SH-SY5Y (cell line): ENCODE measurements around the gene BRAT1.

Experiments used
- GATA2 ChIP-seq: IDR thresholded peaks from 2 replicates; pipeline ENCODE4 v1.6.1; 2011; ENCODE audit warnings: mild to moderate bottlenecking, low read depth, low read length
- GATA3 ChIP-seq: IDR thresholded peaks from 2 replicates; pipeline ENCODE4 v1.6.1; 2011; ENCODE audit warnings: low read depth, mild to moderate bottlenecking, low read length, moderate library complexity

The BRAT1 gene

DNA sequence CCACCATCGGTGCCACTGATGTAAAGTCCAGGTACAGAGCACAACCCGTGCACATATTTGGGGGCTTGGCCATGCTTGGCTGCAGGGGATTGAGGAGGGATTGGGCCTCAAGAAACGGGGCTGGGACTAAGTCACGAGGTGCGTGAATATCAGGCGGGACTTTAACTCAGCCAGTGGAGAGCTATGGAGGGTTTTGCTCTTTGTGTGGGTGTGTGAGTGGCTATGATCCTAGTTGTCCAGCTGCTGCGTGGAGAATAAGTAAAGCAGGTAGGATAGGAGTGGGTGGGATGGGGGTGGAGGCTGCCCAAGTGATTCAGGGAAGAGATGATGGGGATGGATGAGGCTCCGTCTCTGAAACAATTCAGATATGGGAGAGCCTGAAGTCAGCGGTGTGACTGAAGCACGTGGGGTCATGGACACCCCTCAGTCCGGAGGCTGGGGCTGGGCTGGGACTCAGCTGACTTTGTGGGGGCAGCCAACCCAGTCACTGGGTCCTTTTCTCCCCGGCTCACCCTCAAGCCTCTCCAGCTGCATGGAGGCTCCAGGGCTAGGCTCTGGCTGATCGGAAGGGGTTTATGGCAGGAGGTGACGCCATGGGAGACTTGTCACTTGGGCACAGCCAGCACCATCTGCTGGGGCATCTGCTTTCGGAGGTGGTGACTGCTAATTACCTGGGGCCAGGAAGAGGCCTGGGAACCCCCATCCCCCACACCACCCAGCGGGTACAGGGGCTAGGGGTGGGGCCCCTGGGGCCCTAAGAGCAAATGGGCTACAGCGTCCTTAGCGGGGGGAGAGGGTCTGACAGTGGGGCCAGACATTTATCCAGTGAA is 37.4 kb downstream of the BRAT1 start:
- TF ChIP-seq GATA2 (no peak), GATA3 (no peak)

DNA sequence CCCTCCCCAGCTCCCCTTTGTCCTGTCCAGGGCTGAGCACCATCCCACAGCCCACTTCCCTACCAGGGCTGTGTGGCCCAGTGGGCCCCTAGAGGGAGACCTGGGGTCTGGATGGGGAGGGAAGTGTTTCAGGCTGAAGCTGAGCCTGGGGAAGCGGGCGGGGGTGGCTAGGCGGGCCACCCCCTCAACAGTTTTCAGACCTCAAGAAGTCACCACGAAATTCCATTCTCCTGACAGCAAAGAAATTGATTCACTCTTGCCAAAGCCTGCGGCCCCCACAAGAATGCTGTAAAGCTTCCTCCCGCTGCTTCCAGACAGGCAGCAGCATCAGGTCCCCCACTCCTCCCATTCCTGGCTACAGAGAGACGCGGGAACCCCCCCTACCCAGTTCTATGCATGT is 38.3 kb downstream of the BRAT1 start:
- TF ChIP-seq GATA3: no peak
- no peak for TF ChIP-seq GATA2

- TF ChIP-seq GATA2 (no peak), GATA3 (no peak)
These were observed 39.1 kb downstream of the BRAT1 start for GRCh38 chr7:2516194-2516555.

DNA sequence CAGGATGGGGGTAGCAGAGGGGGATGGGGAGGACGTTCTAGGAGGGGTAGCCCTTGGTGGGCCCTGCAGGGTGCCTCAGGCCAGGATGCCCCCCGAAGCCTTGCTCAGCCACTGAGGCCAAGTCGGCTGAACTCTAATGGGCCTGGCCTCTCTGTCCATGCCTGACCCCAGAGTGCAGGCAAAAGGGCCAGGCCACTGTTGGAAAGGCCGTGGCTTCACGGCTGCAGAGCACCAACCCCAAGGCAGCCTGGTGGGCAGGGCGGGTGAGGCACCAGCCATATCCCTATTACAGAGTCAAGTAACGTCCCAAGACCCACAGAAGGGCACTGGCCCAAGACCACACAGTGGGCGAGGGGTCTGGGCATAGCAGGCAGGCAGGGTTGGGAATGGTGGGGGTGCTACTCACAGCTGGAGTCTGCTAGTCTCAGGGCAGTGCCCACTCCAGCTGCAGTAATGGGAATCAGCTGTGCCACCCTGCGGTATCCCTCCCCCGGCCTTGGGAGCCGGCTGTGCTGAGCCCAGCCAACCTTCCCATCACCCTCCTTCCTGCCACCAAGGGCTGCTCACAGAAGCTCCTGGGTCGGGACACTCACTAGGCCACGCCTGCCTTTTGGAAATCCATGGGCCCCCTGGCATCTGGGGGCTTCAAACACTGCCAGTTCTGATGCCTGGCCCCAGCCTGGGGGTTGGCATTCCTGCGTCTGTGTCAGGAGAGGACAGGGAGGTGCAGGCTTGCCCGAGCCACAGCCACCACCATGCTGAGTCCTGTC is 39.7 kb downstream of the BRAT1 start:
- TF ChIP-seq GATA3 (no peak), GATA2 (no peak)

DNA sequence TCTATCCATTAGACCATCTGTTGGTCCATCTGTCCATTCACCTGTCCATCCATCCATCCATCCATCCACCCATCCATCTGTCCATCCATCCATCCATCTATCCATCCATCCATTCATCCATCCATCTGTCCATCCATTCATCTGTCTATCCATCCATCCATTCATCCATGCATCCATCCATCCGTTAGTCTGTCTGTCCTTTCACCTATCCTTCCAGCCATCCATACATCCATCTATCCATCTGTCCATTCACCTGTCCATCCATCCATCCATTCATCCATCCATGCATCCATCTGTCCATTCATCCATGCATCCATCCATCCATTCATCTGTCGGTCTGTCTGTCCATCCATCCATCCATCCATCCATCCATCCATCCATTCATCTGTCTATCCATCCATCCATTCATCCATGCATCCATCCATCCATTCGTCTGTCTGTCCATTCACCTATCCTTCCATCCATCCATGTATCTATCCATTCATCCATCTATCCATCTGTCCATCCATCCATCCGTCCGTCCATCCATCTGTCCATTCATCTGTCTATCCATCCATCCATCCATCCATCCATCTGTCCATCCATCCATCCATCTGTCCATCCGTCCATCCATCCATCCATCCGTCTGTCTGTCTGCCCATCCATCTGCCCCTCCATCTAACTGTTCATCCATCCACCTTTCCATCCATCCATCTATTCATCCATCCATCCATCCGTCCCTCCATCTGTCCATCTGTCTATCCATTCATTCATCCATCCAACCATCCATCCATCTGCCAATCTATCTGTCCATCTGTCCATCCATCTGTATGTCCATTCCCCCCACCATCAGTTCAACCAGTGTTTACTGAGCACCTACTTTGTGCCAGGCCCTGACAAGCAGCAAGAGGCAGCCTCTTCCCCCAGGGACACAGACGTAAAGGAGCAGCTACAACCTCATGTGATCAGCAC is 40.6 kb downstream of the BRAT1 start:
- TF ChIP-seq GATA2 (no peak), GATA3 (no peak)

DNA sequence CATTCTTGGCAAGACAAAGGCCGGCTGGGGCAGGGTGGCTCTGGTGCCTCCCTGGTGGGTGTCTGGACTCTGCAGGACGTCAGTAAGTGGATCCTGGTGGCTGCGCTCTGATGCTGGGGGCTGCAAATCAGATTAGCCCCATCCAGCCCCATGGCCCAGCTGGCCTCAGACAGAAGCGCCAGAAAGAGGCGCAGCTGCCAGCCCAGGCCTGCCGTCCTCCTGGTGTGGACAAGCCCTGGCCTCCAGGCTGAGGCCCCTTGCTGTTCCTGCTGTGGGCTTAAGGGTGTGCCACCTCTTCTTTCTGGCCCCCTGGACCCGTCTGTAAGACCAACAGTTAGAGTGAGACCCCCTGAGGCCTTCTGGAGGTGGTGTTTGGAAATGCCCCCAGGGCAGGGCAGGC is 41.6 kb downstream of the BRAT1 start:
- peak; percentile 77 for TF ChIP-seq GATA2
- TF ChIP-seq GATA3: no peak

DNA sequence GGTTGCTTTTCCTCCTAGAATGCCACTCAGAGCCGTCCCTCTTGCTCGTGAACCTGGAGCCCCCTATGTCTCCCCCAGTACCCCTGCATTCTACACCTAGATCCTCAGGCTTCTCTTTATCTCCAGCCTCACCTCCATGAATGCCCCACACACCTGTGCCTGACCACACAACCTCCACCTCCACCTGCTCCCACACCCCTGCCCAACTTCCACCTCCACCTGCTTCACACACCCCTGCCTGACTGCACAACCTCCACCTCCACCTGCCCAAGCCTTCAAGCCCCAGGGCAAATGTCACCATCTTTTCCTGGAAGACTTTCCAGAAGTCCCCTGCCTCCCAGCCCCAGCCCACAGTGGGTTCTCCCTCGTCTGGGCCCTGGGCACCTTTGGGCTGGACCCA is 42.6 kb downstream of the BRAT1 start:
- TF ChIP-seq GATA2 (no peak), GATA3 (no peak)

DNA sequence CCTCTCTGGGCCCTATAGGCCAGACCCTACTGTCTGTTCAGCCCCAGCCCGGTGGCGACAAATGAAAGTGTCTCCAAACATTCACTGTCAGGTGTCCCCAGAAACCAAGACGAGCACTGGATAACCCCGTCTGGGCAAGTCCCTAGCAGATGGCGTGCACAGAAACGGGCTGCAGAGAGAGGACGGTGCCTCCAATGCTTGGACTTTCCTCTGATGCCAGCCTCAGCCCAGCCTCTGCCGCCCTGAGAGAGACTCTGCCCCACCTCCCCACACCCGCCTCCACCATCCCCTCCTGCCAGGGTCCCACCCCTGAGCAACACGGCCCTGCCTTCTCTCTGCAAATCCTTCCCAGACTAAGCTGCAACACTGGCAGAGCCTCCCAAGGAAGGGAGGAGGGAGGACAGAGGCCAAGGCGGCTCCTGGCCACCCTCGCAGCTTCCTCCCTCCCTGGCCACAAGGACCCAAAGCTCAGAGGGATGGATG is 43.1 kb downstream of the BRAT1 start:
- TF ChIP-seq GATA3: no peak
- no peak for TF ChIP-seq GATA2

- TF ChIP-seq GATA2 (no peak), GATA3 (no peak)
These were observed 43.6 kb downstream of the BRAT1 start for GRCh38 chr7:2511769-2512168.

- TF ChIP-seq GATA3: no peak
- no peak for TF ChIP-seq GATA2
These were observed 44.2 kb downstream of the BRAT1 start for GRCh38 chr7:2510909-2511768.

GRCh38 chr7:2510130-2510776 is 45.1 kb downstream of the BRAT1 start:
- TF ChIP-seq GATA3 (no peak), GATA2 (no peak)

GRCh38 chr7:2509298-2509906 is 45.9 kb downstream of the BRAT1 start:
- TF ChIP-seq GATA2 (no peak), GATA3 (no peak)
